A549 (cell line): ENCODE data around the gene ZBP1. TPM values are rescaled to one million over a fixed set of nuclear protein-coding genes. Genes with fewer than 3 reads are reported as not detected.
A peak's percentile ranks its signal among the peaks of the same experiment; 100 is the strongest.

Experiments used
- ATAC-seq, 2 experiments: fragments of 200-7000 bp in 1 of 2; fragments of >200 bp in 1 of 2; cut with Nextera tagmentation in 1 of 2; cut with Tn5 transposase in 1 of 2; 3 replicates each; pipeline versions ENCODE4 v1.8.0 to v1.9.1; 2018 to 2020; ENCODE audit warnings: mild to moderate bottlenecking in 1 of 2, moderate library complexity in 1 of 2
- CTCF ChIA-PET: fragments of 300-600 bp; sonication (Branson Sonifier 250); formaldehyde crosslinking; extraction: SDS; loops from one replicate; lab custom pipeline; 2021; ENCODE audit warnings: antibody characterized with exemption, inconsistent platforms; lab: Yijun Ruan, JAX
- POLR2A ChIA-PET: fragments of 350-600 bp; formaldehyde crosslinking; extraction: SDS; loops from one replicate; lab custom pipeline; 2021; ENCODE audit warnings: antibody characterized with exemption, inconsistent platforms; lab: Yijun Ruan, JAX
- DNase-seq, 2 experiments: peaks; one replicate each; pipeline versions ENCODE4 v3.0.0 to v3.0.0-alpha.2; 2011 to 2016; ENCODE audit warnings: low read depth in 1 of 2, low spot score in 1 of 2
- FAIRE-seq: peaks from 2 replicates; lab custom pipeline; 2011; peaks lifted over from hg19 to GRCh38; lab: Jason Lieb, UNC
- H3K27ac ChIP-seq, 2 experiments: fragments of >200 bp; sonication (Bioruptor Twin); formaldehyde crosslinking; 3 replicates each; pipeline ENCODE4 v1.5.1; 2016 to 2017
- H3K4me1 ChIP-seq: fragments of >200 bp; sonication (Bioruptor Twin); formaldehyde crosslinking; 3 replicates; pipeline ENCODE4 v1.6.1; 2016
- H3K4me2 ChIP-seq: fragments of >200 bp; sonication (Bioruptor Twin); formaldehyde crosslinking; 3 replicates; pipeline ENCODE4 v1.6.1; 2016
- H3K4me3 ChIP-seq: fragments of >200 bp; sonication (Bioruptor Twin); formaldehyde crosslinking; 3 replicates; pipeline ENCODE4 v1.5.1; 2016
- H3K9me3 ChIP-seq: fragments of >200 bp; sonication (Bioruptor Twin); formaldehyde crosslinking; 3 replicates; pipeline ENCODE4 v1.6.1; 2016
- BHLHE40 ChIP-seq: IDR thresholded peaks from 2 replicates; pipeline ENCODE4 v1.6.1; 2012; ENCODE audit warnings: low read depth, low read length, inconsistent platforms
- CBX8 ChIP-seq: fragments of 200-600 bp; sonication (generic); IDR thresholded peaks from 2 replicates; pipeline ENCODE4 v1.6.1; 2016
- EHF ChIP-seq: fragments of 250-450 bp; sonication (Bioruptor Pico); IDR thresholded peaks from 2 replicates; pipeline ENCODE4 v1.5.0; 2020; ENCODE audit warnings: mild to moderate bottlenecking
- EHMT2 ChIP-seq: fragments of 200-600 bp; sonication (generic); IDR thresholded peaks from 2 replicates; pipeline ENCODE4 v1.6.1; 2016; ENCODE audit warnings: antibody characterized with exemption, low read depth, mild to moderate bottlenecking, moderate library complexity
- FOSB ChIP-seq: fragments of 250-450 bp; sonication (Bioruptor Pico); IDR thresholded peaks from 2 replicates; pipeline ENCODE4 v1.5.0; 2020; ENCODE audit warnings: mild to moderate bottlenecking, moderate library complexity
- HDAC2 ChIP-seq: fragments of 200-600 bp; sonication (generic); IDR thresholded peaks from 2 replicates; pipeline ENCODE4 v1.6.1; 2016
- HEYL ChIP-seq: fragments of 250-450 bp; sonication (Bioruptor Pico); IDR thresholded peaks from 2 replicates; pipeline ENCODE4 v1.8.0; 2021; ENCODE audit warnings: mild to moderate bottlenecking, moderate library complexity
- HOXA7 ChIP-seq: fragments of 250-450 bp; sonication (Bioruptor Pico); IDR thresholded peaks from 2 replicates; pipeline ENCODE4 v1.5.0; 2020; ENCODE audit warnings: mild to moderate bottlenecking, moderate library complexity
- HOXB13 ChIP-seq: fragments of 250-450 bp; sonication (Bioruptor Pico); IDR thresholded peaks from 2 replicates; pipeline ENCODE4 v1.5.0; 2020; ENCODE audit warnings: low read depth, mild to moderate bottlenecking, moderate library complexity
- HOXB5 ChIP-seq: fragments of 250-450 bp; sonication (Bioruptor Pico); IDR thresholded peaks from 2 replicates; pipeline ENCODE4 v1.5.0; 2020; ENCODE audit warnings: mild to moderate bottlenecking, moderate library complexity
- JUNB ChIP-seq: fragments of >200 bp; sonication (Bioruptor Twin); formaldehyde crosslinking; IDR thresholded peaks from 2 replicates; pipeline ENCODE4 v1.6.1; 2016
- KDM5A ChIP-seq: fragments of 200-600 bp; sonication (generic); IDR thresholded peaks from 2 replicates; pipeline ENCODE4 v1.6.1; 2016; ENCODE audit warnings: antibody characterized with exemption, mild to moderate bottlenecking
- MAFK ChIP-seq: fragments of 450-650 bp; IDR thresholded peaks from 2 replicates; pipeline ENCODE4 v1.6.1; 2014; ENCODE audit not compliant: partially characterized antibody
- MYC ChIP-seq: IDR thresholded peaks from 2 replicates; pipeline ENCODE4 v1.6.1; 2012; ENCODE audit warnings: mild to moderate bottlenecking, inconsistent platforms, low read length, improper control_type of control experiment, borderline replicate concordance
- NPAS2 ChIP-seq: fragments of 250-450 bp; sonication (Bioruptor Pico); IDR thresholded peaks from 2 replicates; pipeline ENCODE4 v1.8.0; 2022; ENCODE audit warnings: mild to moderate bottlenecking, moderate library complexity, borderline replicate concordance
- NR3C1 ChIP-seq: fragments of >200 bp; sonication (Bioruptor Twin); formaldehyde crosslinking; IDR thresholded peaks from 3 replicates; pipeline ENCODE4 v1.6.1; 2017
- POLR2AphosphoS2 ChIP-seq: conservative IDR thresholded peaks from 2 replicates; pipeline ENCODE4 v1.6.1; 2012; ENCODE audit warnings: low read length, improper control_type of control experiment, inconsistent platforms
- RCOR1 ChIP-seq: fragments of 150-350 bp; IDR thresholded peaks from 2 replicates; pipeline ENCODE4 v1.6.1; 2014; ENCODE audit warnings: antibody characterized with exemption, low read length, low read depth
- RFX5 ChIP-seq: fragments of 450-650 bp; IDR thresholded peaks from 2 replicates; pipeline ENCODE4 v1.7.1; 2014; ENCODE audit warnings: antibody characterized with exemption, mild to moderate bottlenecking, moderate library complexity
- SMC3 ChIP-seq: fragments of >200 bp; sonication (Bioruptor Twin); formaldehyde crosslinking; IDR thresholded peaks from 3 replicates; pipeline ENCODE4 v1.6.1; 2018; ENCODE audit warnings: inconsistent platforms
- SREBF2 ChIP-seq: fragments of 450-650 bp; IDR thresholded peaks from 2 replicates; pipeline ENCODE4 v1.6.1; 2014; ENCODE audit warnings: mild to moderate bottlenecking, moderate library complexity
- TFCP2L1 ChIP-seq: fragments of 250-450 bp; sonication (Bioruptor Pico); IDR thresholded peaks from 2 replicates; pipeline ENCODE4 v1.5.0; 2021; ENCODE audit warnings: mild to moderate bottlenecking
- ZNF302 ChIP-seq: fragments of 250-450 bp; sonication (Bioruptor Pico); IDR thresholded peaks from 2 replicates; pipeline ENCODE4 v1.9.0; 2021; ENCODE audit warnings: inconsistent platforms, mild to moderate bottlenecking, moderate library complexity
- ZSCAN20 ChIP-seq: fragments of 250-450 bp; sonication (Bioruptor Pico); IDR thresholded peaks from 2 replicates; pipeline ENCODE4 v1.8.0; 2022; ENCODE audit warnings: mild to moderate bottlenecking, moderate library complexity
- WGBS: methylation state at CpG from one replicate; pipeline ENCODE4 v1.1.6; 2017; ENCODE audit errors: missing lambda C conversion rate; 5-methylcytosine and 5-hydroxymethylcytosine counted together
- polyA plus RNA-seq, 4 experiments: library from polyadenylated mRNA; depleted of rRNA in 3 of 4; stranded (reverse); fragments of >200 nt; fragmentation: RNase III in 1 of 4; extraction: RNeasy Plus Mini Kit Qiagen cat#74134 plus additional on column Dnase treatment in 1 of 4; gene quantifications; 2 replicates in 3 of 4; 3 replicates in 1 of 4; pipeline ENCODE4 v1.2.3, GENCODE V29; 2011 to 2017
- TF ChIP-seq, protein P1 (sequence below): fragments of >200 bp; sonication (Bioruptor Twin); formaldehyde crosslinking; IDR thresholded peaks from 2 replicates; pipeline ENCODE4 v1.6.1; 2016
- TF ChIP-seq, protein P2 (sequence below): IDR thresholded peaks from 2 replicates; pipeline ENCODE4 v1.6.1; 2012; ENCODE audit warnings: low read depth, borderline replicate concordance
- TF ChIP-seq, protein P3 (sequence below): IDR thresholded peaks from 2 replicates; pipeline ENCODE4 v1.6.1; 2012
- TF ChIP-seq, protein P4 (sequence below): fragments of 450-650 bp; IDR thresholded peaks from 2 replicates; pipeline ENCODE4 v1.6.1; 2014; ENCODE audit warnings: antibody characterized with exemption
- TF ChIP-seq, protein P5 (sequence below): fragments of 250-450 bp; sonication (Bioruptor Pico); IDR thresholded peaks from 2 replicates; pipeline ENCODE4 v1.5.0; 2021; ENCODE audit warnings: mild to moderate bottlenecking, moderate library complexity, borderline replicate concordance

Gene ZBP1
- polyA plus RNA-seq, 2 of the 4 experiments (the other 2 are of a cell fraction) = 0.05 TPM; not detected in 1

DNA sequence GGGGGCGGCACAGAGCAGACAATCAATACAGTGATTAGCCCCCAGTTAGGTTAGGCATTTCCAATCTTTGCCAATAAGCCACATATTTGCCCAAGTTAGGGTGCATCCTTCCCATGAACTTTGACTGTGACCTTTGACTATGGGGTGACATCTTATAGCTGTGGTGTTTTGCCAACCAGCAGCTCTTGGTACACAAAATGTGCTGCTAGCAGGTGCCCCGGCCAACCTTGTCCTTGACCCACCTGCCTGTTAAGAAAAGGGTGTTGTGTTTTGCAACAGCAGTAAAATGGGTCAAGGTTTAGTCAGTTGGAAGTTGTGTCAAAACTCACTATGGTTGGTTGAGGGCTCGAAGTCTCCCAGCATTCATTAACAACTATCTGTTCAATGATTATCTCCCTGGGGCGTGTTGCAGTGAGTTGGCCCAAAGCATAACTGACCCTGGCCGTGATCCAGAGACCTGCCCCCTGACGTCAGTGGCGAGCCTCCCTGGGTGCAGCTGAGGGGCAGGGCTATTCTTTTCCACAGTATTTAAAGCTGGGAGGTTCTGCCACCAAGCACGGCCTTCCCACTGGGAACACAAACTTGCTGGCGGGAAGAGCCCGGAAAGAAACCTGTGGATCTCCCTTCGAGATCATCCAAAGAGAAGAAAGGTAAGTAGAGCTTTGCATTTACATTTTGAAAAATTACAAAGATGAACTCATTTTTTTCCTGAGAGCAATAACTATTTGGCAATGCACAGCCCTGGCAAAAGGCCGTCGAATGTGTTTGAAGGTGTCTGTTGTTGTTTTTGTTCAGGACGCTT, 59.5 kb downstream of the ZBP1 start, which contains the start of gene PCK1:
Gene PCK1, plus strand, starts transcription at position 557 of the 802 bp plus-strand sequence. CDS start 302 bp downstream, outside the sequence.
- peak; percentile 40 to 58; a peak in 4 of 6 replicates for ATAC-seq

DNA sequence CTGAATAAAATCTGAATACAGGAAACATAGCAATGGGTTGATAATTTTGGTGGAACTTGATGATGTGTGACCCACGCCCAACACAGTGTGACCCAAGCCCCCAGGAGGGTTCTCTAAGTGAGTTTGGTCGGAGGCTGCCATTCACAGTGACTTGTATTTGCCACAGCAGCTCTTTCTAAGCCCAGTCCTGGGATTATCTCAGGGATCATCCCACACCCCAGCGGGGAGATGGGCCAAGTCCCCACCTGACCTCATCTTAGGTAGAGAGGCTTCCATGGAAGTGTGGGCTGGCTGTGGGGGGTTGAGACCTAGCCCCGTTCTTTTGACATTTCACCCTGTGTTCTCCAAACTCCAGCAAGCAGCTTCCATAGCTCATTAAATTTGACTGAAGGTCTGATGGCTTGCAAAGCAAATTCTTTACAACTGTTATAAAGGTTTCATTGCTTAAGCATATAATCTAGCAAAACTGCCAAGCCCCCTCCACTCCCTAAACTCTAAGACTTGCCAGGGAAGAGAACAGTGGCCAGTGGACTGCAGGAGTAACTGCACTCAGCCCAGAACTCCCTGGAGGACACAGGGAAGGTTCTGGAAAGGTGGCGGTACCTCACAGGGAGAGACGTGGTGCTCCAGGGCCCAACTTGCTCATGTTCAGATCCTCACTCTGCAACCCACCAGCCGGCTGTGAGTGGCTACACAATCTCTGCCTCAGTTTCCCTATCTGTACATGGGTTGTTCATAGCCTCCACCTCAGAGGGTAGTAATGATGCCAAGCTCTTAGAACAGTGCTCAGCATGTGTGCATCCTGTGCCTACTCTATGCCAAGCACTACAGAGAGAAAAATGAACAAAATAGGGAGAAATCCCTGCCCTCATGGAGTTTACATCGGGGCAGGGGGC, 60.3 kb downstream of the ZBP1 start:
- no peak for FAIRE-seq
- Histone ChIP-seq H3K4me1 (peaks cover 24% of the 10 kb centered on the region), H3K9me3 (no peaks in the 10 kb centered on the region), H3K27ac (no peak overlapping the region), H3K4me3 (0 out of 3 replicates have a peak overlapping the region, but pooled peaks have one; percentile 13), H3K4me2 (peak overlapping the region; percentile 61; the same call in 2 of the 3 replicates)
- 46% methylated on average over 8 of the region's 8 CpGs for WGBS
- CTCF ChIA-PET = interaction anchor here (1.2 to 2.6 kb wide), 3 partner anchors 23 to 45 kb away, joined by 3 to 6 read pairs (median 6); no protein-coding TSS in a partner anchor
- POLR2A ChIA-PET = no interaction called here
- no peak for ATAC-seq
- no peak for DNase-seq
- TF ChIP-seq, protein P1, sequence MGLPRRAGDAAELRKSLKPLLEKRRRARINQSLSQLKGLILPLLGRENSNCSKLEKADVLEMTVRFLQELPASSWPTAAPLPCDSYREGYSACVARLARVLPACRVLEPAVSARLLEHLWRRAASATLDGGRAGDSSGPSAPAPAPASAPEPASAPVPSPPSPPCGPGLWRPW = no peak
- TF ChIP-seq HOXB13 (no peak), MYC (no peak), FOSB (CRISPR knock-in tag) (no peak), HOXA7 (CRISPR knock-in tag) (no peak), KDM5A (no peak), RFX5 (no peak), SREBF2 (no peak)
- TF ChIP-seq, protein P2, sequence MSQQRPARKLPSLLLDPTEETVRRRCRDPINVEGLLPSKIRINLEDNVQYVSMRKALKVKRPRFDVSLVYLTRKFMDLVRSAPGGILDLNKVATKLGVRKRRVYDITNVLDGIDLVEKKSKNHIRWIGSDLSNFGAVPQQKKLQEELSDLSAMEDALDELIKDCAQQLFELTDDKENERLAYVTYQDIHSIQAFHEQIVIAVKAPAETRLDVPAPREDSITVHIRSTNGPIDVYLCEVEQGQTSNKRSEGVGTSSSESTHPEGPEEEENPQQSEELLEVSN = no peak
- TF ChIP-seq, protein P3, sequence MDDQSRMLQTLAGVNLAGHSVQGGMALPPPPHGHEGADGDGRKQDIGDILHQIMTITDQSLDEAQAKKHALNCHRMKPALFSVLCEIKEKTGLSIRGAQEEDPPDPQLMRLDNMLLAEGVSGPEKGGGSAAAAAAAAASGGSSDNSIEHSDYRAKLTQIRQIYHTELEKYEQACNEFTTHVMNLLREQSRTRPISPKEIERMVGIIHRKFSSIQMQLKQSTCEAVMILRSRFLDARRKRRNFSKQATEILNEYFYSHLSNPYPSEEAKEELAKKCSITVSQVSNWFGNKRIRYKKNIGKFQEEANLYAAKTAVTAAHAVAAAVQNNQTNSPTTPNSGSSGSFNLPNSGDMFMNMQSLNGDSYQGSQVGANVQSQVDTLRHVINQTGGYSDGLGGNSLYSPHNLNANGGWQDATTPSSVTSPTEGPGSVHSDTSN = no peak

More for the DNA sequence above, 59.5 kb downstream of the ZBP1 start, which contains the start of gene PCK1:
- ChIA-PET POLR2A (no interaction called here), CTCF (interaction anchor here (1.2 to 2.6 kb wide), 3 partner anchors 23 to 56 kb away, joined by 3 to 6 read pairs (median 4); no protein-coding TSS in a partner anchor)
- WGBS = 39% methylated on average over 12 of the region's 14 CpGs
- H3K27ac ChIP-seq = no peak within 1 kb of the TSS
- no peak for TF ChIP-seq ZNF302 (CRISPR knock-in tag)
- no peak for TF ChIP-seq TFCP2L1 (CRISPR knock-in tag)
- TF ChIP-seq JUNB = no peak
- H3K4me3 ChIP-seq = no peak within 1 kb of the TSS
- DNase-seq (peak; percentile 18 to 40), FAIRE-seq (no peak)
- peak within 1 kb of the TSS; percentile 30; the same call in 2 of the 3 replicates for H3K4me2 ChIP-seq
- H3K4me1 ChIP-seq = peaks cover 24% of the 10 kb centered on the region
- H3K9me3 ChIP-seq = no peaks in the 10 kb centered on the region

DNA sequence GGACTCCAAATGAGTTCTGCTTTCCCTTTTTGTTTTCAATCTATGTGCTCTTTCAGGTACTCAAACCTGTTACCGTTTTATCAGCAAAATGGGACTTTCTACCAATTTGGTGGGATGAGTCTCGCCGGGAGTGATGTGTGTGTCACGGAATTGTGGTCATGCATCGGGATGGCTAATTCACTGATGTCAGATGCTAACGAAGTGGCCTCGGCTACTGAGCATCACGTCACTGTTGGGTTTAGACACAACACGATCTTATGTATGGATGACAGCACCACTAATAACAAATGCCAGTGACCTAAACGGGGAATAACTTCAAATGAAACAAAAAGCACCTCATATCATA, 61.0 kb downstream of the ZBP1 start:
- 0 out of 3 replicates have a peak overlapping the region, but pooled peaks have one; percentile 13 for H3K4me3 ChIP-seq
- ATAC-seq = no peak
- FAIRE-seq = no peak
- no peak overlapping the region for H3K27ac ChIP-seq
- peak overlapping the region; percentile 61 for H3K4me2 ChIP-seq
- 31% methylated on average over 10 of the region's 10 CpGs for WGBS
- no peaks in the 10 kb centered on the region for H3K9me3 ChIP-seq
- POLR2A ChIA-PET = no interaction called here
- CTCF ChIA-PET = interaction anchor here (1.2 to 2.4 kb wide), 2 partner anchors 37 to 44 kb away, joined by 3 to 6 read pairs; no protein-coding TSS in a partner anchor
- peaks cover 24% of the 10 kb centered on the region for H3K4me1 ChIP-seq
- DNase-seq = no peak
- TF ChIP-seq POLR2AphosphoS2 (no peak), ZSCAN20 (CRISPR knock-in tag) (no peak), SREBF2 (no peak), EHMT2 (no peak), CBX8 (no peak), RCOR1 (no peak), JUNB (no peak), HOXB5 (CRISPR knock-in tag) (no peak), SMC3 (no peak), NR3C1 (no peak), HDAC2 (no peak), HEYL (CRISPR knock-in tag) (no peak), BHLHE40 (no peak), EHF (no peak), MAFK (no peak), NPAS2 (no peak)
- TF ChIP-seq, protein P4, sequence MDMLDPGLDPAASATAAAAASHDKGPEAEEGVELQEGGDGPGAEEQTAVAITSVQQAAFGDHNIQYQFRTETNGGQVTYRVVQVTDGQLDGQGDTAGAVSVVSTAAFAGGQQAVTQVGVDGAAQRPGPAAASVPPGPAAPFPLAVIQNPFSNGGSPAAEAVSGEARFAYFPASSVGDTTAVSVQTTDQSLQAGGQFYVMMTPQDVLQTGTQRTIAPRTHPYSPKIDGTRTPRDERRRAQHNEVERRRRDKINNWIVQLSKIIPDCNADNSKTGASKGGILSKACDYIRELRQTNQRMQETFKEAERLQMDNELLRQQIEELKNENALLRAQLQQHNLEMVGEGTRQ = no peak
- TF ChIP-seq, protein P5, sequence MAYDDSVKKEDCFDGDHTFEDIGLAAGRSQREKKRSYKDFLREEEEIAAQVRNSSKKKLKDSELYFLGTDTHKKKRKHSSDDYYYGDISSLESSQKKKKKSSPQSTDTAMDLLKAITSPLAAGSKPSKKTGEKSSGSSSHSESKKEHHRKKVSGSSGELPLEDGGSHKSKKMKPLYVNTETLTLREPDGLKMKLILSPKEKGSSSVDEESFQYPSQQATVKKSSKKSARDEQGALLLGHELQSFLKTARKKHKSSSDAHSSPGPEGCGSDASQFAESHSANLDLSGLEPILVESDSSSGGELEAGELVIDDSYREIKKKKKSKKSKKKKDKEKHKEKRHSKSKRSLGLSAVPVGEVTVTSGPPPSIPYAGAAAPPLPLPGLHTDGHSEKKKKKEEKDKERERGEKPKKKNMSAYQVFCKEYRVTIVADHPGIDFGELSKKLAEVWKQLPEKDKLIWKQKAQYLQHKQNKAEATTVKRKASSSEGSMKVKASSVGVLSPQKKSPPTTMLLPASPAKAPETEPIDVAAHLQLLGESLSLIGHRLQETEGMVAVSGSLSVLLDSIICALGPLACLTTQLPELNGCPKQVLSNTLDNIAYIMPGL (CRISPR knock-in tag) = no peak
